SK-N-SH treated with all-trans-retinoic acid at 6 μM for 48 hours (cell line): Measurements from ENCODE around the gene IFNK.

Source experiments
- ATAC-seq: fragments of 200-7000 bp; cut with Tn5 transposase; 3 replicates; pipeline ENCODE4 v1.9.1; 2020; ENCODE audit warnings: mild to moderate bottlenecking, moderate library complexity
- ARNTL ChIP-seq: fragments of 450-650 bp; formaldehyde crosslinking; IDR thresholded peaks from 2 replicates; pipeline ENCODE4 v1.5.0; 2020; ENCODE audit warnings: low read depth, mild to moderate bottlenecking, moderate library complexity, borderline replicate concordance
- BACH2 ChIP-seq: fragments of 250-450 bp; sonication (Bioruptor Pico); IDR thresholded peaks from 2 replicates; pipeline ENCODE4 v1.9.0; 2021; ENCODE audit warnings: mild to moderate bottlenecking, borderline replicate concordance
- CSDC2 ChIP-seq: fragments of 250-450 bp; sonication (Bioruptor Pico); IDR thresholded peaks from 2 replicates; pipeline ENCODE4 v1.5.0; 2020; ENCODE audit warnings: mild to moderate bottlenecking, moderate library complexity
- CSRNP3 ChIP-seq: fragments of 250-450 bp; sonication (Bioruptor Pico); IDR thresholded peaks from 2 replicates; pipeline ENCODE4 v1.5.1; 2021; ENCODE audit warnings: mild to moderate bottlenecking, moderate library complexity
- ESRRG ChIP-seq: fragments of 250-450 bp; sonication (Bioruptor Pico); IDR thresholded peaks from 2 replicates; pipeline ENCODE4 v1.6.1; 2021; ENCODE audit warnings: mild to moderate bottlenecking
- GLIS3 ChIP-seq: fragments of 250-450 bp; sonication (Bioruptor Pico); IDR thresholded peaks from 2 replicates; pipeline ENCODE4 v1.5.0; 2020; ENCODE audit warnings: mild to moderate bottlenecking, moderate library complexity
- ISL1 ChIP-seq: fragments of 250-450 bp; sonication (Bioruptor Pico); IDR thresholded peaks from 2 replicates; pipeline ENCODE4 v2.1.2; 2022; ENCODE audit warnings: mild to moderate bottlenecking, moderate library complexity
- PATZ1 ChIP-seq: fragments of 250-450 bp; sonication (Bioruptor Pico); IDR thresholded peaks from 2 replicates; pipeline ENCODE4 v1.8.0; 2020; ENCODE audit warnings: mild to moderate bottlenecking, moderate library complexity, borderline replicate concordance
- PPARA ChIP-seq: fragments of 250-450 bp; sonication (Bioruptor Pico); IDR thresholded peaks from 2 replicates; pipeline ENCODE4 v1.5.0; 2020; ENCODE audit warnings: mild to moderate bottlenecking, borderline replicate concordance
- SNAI2 ChIP-seq: fragments of 250-450 bp; sonication (Bioruptor Pico); IDR thresholded peaks from 2 replicates; pipeline ENCODE4 v1.5.0; 2020; ENCODE audit warnings: mild to moderate bottlenecking, moderate library complexity
- TCF4 ChIP-seq: fragments of 250-450 bp; sonication (Bioruptor Pico); IDR thresholded peaks from 2 replicates; pipeline ENCODE4 v1.8.0; 2021; ENCODE audit warnings: mild to moderate bottlenecking, moderate library complexity, borderline replicate concordance
- TOX ChIP-seq: fragments of 250-450 bp; sonication (Bioruptor Pico); IDR thresholded peaks from 2 replicates; pipeline ENCODE4 v1.8.0; 2021; ENCODE audit warnings: mild to moderate bottlenecking, moderate library complexity, borderline replicate concordance
- ZC3H10 ChIP-seq: fragments of 250-450 bp; sonication (Bioruptor Pico); IDR thresholded peaks from 2 replicates; pipeline ENCODE4 v1.5.1; 2021; ENCODE audit warnings: mild to moderate bottlenecking, moderate library complexity
- ZFP3 ChIP-seq: fragments of 250-450 bp; sonication (Bioruptor Pico); IDR thresholded peaks from 2 replicates; pipeline ENCODE4 v1.5.0; 2020; ENCODE audit warnings: mild to moderate bottlenecking, moderate library complexity
- ZFP30 ChIP-seq: fragments of 450-650 bp; formaldehyde crosslinking; IDR thresholded peaks from 2 replicates; pipeline ENCODE4 v1.5.0; 2022; ENCODE audit warnings: mild to moderate bottlenecking, moderate library complexity
- ZNF565 ChIP-seq: fragments of 450-650 bp; formaldehyde crosslinking; conservative IDR thresholded peaks from 2 replicates; pipeline ENCODE4 v1.5.0; 2020; ENCODE audit warnings: low read depth, mild to moderate bottlenecking, moderate library complexity
- ZNF70 ChIP-seq: fragments of 450-650 bp; formaldehyde crosslinking; IDR thresholded peaks from 2 replicates; pipeline ENCODE4 v1.5.0; 2020; ENCODE audit warnings: mild to moderate bottlenecking, moderate library complexity
- ZNF8 ChIP-seq: fragments of 450-650 bp; formaldehyde crosslinking; IDR thresholded peaks from 2 replicates; pipeline ENCODE4 v1.5.0; 2020; ENCODE audit warnings: mild to moderate bottlenecking, moderate library complexity
- TF ChIP-seq, protein P1 (sequence below): fragments of 250-450 bp; sonication (Bioruptor Pico); IDR thresholded peaks from 2 replicates; pipeline ENCODE4 v1.5.1; 2020; ENCODE audit warnings: low read depth, mild to moderate bottlenecking, moderate library complexity
- TF ChIP-seq, protein P2 (sequence below): fragments of 250-450 bp; sonication (Bioruptor Pico); IDR thresholded peaks from 2 replicates; pipeline ENCODE4 v1.5.0; 2020; ENCODE audit warnings: mild to moderate bottlenecking, moderate library complexity
- TF ChIP-seq, protein P3 (sequence below): fragments of 250-450 bp; sonication (Bioruptor Pico); IDR thresholded peaks from 2 replicates; pipeline ENCODE4 v1.8.0; 2021; ENCODE audit warnings: low read depth, mild to moderate bottlenecking, moderate library complexity, borderline replicate concordance

IFNK gene

DNA sequence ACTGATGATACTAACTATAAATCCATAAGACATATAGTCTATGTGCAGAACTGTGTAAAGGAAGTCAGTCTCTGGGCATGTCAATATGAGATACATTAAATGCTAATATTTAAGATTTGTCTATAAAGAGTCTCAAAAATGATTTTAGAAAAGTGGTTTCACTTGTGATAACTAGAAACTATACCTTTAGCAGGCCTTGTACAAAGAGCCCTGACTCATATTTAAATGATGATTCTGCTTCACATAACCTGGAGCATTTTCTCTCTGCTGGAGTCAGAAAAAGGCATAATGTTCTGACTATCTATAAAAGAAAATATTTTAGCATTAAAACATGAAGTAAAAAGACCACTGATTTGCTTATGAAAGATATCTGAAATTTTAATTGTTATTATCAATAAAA lies 34.2 kb downstream of the IFNK start:
- no peak for TF ChIP-seq ESRRG (CRISPR knock-in tag)
- TF ChIP-seq, protein P1, sequence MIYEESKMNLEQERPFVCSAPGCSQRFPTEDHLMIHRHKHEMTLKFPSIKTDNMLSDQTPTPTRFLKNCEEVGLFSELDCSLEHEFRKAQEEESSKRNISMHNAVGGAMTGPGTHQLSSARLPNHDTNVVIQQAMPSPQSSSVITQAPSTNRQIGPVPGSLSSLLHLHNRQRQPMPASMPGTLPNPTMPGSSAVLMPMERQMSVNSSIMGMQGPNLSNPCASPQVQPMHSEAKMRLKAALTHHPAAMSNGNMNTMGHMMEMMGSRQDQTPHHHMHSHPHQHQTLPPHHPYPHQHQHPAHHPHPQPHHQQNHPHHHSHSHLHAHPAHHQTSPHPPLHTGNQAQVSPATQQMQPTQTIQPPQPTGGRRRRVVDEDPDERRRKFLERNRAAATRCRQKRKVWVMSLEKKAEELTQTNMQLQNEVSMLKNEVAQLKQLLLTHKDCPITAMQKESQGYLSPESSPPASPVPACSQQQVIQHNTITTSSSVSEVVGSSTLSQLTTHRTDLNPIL (CRISPR knock-in tag) = no peak
- no peak for TF ChIP-seq SNAI2 (CRISPR knock-in tag)
- TF ChIP-seq, protein P2, sequence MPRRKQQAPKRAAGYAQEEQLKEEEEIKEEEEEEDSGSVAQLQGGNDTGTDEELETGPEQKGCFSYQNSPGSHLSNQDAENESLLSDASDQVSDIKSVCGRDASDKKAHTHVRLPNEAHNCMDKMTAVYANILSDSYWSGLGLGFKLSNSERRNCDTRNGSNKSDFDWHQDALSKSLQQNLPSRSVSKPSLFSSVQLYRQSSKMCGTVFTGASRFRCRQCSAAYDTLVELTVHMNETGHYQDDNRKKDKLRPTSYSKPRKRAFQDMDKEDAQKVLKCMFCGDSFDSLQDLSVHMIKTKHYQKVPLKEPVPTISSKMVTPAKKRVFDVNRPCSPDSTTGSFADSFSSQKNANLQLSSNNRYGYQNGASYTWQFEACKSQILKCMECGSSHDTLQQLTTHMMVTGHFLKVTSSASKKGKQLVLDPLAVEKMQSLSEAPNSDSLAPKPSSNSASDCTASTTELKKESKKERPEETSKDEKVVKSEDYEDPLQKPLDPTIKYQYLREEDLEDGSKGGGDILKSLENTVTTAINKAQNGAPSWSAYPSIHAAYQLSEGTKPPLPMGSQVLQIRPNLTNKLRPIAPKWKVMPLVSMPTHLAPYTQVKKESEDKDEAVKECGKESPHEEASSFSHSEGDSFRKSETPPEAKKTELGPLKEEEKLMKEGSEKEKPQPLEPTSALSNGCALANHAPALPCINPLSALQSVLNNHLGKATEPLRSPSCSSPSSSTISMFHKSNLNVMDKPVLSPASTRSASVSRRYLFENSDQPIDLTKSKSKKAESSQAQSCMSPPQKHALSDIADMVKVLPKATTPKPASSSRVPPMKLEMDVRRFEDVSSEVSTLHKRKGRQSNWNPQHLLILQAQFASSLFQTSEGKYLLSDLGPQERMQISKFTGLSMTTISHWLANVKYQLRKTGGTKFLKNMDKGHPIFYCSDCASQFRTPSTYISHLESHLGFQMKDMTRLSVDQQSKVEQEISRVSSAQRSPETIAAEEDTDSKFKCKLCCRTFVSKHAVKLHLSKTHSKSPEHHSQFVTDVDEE (CRISPR knock-in tag) = no peak
- no peak for TF ChIP-seq ZNF8 (CRISPR knock-in tag)
- no peak for TF ChIP-seq BACH2 (CRISPR knock-in tag)
- TF ChIP-seq CSDC2 (CRISPR knock-in tag) = no peak
- TF ChIP-seq TOX (CRISPR knock-in tag) = no peak
- no peak for TF ChIP-seq ZNF70 (CRISPR knock-in tag)
- no peak for TF ChIP-seq ZFP30 (CRISPR knock-in tag)
- no peak for TF ChIP-seq CSRNP3 (CRISPR knock-in tag)
- TF ChIP-seq PPARA (CRISPR knock-in tag) = no peak
- TF ChIP-seq ZFP3 (CRISPR knock-in tag) = no peak
- TF ChIP-seq PATZ1 (CRISPR knock-in tag) = no peak
- no peak for TF ChIP-seq ZC3H10 (CRISPR knock-in tag)
- TF ChIP-seq, protein P3, sequence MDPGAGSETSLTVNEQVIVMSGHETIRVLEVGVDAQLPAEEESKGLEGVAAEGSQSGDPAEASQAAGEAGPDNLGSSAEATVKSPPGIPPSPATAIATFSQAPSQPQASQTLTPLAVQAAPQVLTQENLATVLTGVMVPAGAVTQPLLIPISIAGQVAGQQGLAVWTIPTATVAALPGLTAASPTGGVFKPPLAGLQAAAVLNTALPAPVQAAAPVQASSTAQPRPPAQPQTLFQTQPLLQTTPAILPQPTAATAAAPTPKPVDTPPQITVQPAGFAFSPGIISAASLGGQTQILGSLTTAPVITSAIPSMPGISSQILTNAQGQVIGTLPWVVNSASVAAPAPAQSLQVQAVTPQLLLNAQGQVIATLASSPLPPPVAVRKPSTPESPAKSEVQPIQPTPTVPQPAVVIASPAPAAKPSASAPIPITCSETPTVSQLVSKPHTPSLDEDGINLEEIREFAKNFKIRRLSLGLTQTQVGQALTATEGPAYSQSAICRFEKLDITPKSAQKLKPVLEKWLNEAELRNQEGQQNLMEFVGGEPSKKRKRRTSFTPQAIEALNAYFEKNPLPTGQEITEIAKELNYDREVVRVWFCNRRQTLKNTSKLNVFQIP = no peak
- no peak for TF ChIP-seq GLIS3 (CRISPR knock-in tag)
- TF ChIP-seq ZNF565 (CRISPR knock-in tag) = no peak
- TF ChIP-seq ISL1 (CRISPR knock-in tag) = no peak
- no peak for TF ChIP-seq TCF4 (CRISPR knock-in tag)
- no peak for ATAC-seq

DNA sequence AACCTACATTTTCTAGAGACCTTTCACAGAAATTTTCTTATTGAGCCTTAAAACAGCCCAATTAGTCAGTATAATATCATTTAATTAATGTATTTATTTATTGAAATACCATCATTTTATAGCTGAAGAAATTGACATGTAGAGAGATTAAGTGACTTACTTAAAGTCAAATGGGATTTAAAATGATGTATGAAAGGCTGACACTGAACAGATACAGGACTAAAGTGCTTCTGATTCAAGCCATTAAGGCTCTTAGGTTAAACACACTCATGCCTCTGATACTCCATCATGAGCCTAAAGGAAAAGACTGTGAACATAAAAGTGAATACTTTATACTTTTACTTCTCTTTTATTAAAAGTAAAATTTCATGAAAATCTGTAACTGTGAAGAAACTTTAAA lies 36.4 kb downstream of the IFNK start:
- TF ChIP-seq ARNTL (CRISPR knock-in tag) (no peak), ISL1 (CRISPR knock-in tag) (peak; percentile 96)
- no peak for ATAC-seq

GRCh38 chr9:27561685-27562084 lies 37.6 kb downstream of the IFNK start:
- TF ChIP-seq ZC3H10 (CRISPR knock-in tag) (no peak), CSDC2 (CRISPR knock-in tag) (no peak), CSRNP3 (CRISPR knock-in tag) (no peak), PPARA (CRISPR knock-in tag) (no peak), ISL1 (CRISPR knock-in tag) (no peak)
- TF ChIP-seq, protein P1 (CRISPR knock-in tag) = no peak
- ATAC-seq = no peak
